GM18499 (cell line): ENCODE data around the gene RNASE11.
"Not testable (repeated sequence)": the region's sequence is repeated elsewhere in the genome, so short reads cannot be mapped to it uniquely, and the experiment has no call there.

Experiments
- ATAC-seq: cut with Tn5 transposase; IDR thresholded peaks from one replicate; pipeline ENCODE4 v1.9.1; 2021; ENCODE audit warnings: moderate number of reproducible peaks; ENCODE audit not compliant: insufficient read depth, unreplicated experiment

The RNASE11 gene

GRCh38 chr14:20583142-20583541 is 4.7 kb downstream of the RNASE11 start:
- ATAC-seq, result no peak

GRCh38 chr14:20580242-20580641 is 7.6 kb downstream of the RNASE11 start:
- no peak for ATAC-seq

DNA sequence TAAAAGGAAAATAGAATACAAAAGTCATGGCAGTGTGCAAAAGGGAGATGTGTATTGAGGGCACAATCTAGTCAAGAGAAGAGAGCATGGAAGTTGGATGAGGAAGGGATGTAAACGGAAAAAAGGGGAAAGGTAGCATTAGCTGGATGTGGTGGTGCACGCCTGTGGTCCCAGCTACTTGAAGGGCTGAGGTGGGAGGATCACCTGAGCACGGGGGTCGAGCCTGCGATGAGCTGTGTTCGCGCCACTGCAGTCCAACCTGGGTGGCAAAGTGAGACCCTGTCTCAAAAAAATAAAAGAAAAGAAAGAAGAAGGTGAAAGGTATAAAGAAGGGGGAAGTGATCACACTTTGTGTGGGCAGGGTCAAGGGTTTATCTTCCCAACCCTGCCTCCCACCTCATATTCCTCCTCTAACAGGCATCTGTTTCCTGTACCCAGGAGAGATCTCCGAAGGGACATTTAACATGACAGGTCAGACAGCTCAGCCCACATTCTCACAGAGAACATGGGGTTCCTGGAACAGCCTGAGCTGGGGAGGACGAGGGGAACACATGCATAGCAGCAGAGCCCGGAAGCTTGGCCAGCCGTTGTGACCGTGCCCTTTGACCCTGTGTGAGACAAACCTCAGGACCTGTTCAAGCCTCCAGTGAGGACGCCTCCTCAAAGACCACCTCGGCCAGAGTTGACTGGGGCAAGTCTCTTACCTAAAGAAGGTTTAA is 8.9 kb downstream of the RNASE11 start:
- ATAC-seq, result no peak

DNA sequence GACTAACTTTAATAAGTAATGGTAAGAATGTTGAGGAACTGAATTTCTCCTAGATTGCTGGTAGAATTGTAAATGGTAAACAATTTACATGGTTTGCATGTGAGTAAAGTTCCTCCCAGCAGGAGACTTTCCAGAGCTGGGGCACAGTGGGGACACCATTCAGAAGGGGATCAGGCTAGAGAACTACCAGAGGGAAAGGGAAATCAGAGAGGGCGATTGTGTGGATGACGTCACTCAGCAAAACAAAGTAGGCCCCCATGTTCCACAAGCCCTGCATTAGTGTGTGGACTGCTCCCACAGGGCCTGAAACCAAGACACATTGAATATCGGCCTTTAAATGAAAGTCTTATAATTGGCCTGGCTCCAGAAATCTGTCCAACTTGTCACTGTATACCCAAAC is 9.5 kb downstream of the RNASE11 start:
- ATAC-seq, result no peak

DNA sequence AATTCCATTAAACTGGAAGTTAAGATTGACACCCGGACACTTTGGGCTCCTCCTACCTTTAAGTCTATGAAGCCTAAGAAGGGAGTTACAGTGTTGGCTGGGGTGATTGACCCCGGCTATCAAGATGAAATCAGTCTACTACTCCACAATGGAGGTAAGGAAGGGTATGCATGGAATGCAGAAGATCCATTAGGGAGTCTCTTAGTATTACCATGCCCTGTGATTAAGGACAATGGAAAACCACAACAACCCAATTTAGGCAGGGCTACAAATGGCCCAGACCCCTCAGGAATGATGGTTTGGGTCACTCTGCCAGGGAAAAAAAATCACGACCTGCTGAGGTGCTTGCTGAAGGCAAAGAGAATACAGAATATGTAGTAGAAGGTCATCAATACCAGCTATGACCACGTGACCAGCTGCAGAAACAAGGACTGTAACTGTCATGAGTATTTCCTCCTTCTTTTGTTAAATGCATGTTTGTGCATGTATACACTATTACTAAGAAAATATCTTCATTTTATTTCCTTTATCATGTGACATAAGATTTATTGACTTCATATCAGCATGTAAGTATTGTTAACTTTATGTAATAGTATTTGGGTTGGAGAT is 15.3 kb downstream of the RNASE11 start:
- not testable (repeated sequence) for ATAC-seq

GRCh38 chr14:20570720-20571119 is 17.1 kb downstream of the RNASE11 start:
- ATAC-seq, result not testable (repeated sequence)

DNA sequence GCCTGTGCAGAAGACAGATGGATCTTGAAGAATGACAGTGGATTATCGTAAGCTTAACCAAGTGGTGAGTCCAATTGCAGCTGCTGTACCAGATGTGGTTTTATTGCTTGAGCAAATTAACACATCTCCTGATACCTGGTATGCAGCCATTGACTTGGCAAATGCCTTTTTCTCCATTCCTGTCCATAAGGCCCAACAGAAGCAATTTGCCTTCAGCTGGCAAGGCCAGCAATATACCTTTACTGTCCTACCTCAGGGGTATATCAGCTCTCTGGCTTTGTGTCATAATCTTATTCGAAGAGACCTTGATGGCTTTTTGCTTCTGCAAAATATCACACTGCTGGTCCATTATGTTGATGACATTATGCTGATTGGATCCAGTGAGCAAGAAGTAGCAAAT is 17.9 kb downstream of the RNASE11 start:
- not testable (repeated sequence) for ATAC-seq

- ATAC-seq, result no peak
Observed at GRCh38 chr14:20569066-20569465, 18.7 kb downstream of the RNASE11 start.

DNA sequence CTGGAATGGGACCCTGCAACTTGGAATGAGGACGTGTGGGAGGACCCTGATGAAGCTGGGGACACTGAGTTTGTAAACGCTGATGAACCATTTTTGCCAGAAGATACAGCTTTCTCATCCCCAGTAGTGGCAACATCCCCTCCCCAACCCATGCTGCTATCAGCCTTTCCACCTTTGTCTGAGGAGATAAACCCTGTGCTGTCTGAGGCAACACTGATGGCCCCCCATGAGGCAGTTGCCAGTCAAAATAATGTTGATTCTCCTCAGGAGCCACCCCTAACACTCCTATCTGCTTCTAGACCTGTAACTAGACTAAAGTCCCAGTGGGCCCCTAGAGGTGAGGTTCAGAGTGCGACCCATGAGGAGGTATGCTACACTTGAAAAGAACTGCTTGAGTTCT is 19.4 kb downstream of the RNASE11 start:
- no peak for ATAC-seq

- ATAC-seq, result not testable (repeated sequence)
Observed at GRCh38 chr14:20567199-20567598, 20.6 kb downstream of the RNASE11 start.

DNA sequence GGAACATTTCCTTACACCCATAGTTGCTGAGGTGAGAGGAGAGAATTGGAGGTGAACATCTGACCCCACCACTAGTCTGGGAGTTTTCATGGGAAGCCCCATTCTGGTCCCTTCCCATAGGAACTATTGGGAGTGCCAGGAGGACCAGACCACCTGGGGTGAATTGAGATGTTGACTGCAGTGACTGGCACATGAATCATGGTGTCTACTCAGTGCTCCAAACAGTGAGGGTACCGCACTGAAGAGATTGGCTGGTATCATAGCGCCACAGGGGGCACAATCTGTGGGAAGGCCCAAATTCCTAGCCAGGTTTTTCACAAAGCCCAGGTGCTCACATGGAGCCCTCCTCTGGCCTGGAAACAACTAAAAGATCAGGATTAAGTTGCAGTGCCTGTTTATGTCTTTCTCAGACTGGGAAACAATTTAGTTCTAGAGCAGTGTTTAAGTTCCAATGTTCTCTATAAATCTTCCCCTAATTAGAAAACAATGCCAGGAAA is 23.3 kb downstream of the RNASE11 start:
- ATAC-seq, result no peak

DNA sequence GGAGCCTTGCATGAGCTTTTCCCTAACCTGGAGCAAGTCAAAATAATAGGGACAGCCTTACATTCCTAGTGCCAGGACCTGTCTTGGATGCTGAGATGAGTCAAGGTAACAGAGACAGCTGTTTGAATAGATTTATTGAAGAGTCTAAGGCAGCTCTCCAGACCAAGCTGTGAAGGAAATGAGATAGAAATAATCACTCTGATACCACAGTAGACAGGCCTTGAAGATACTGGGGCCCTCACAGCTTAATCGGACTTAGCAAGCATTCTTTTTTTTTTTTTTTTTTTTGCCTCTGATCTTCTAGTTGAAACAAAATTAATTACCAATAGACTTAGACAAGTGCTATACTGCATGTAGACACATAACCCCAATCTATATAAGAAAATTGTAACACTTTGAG is 23.8 kb downstream of the RNASE11 start:
- ATAC-seq, result no peak

GRCh38 chr14:20560961-20561360 is 26.8 kb downstream of the RNASE11 start, which contains the start of gene RNASE9:
RNASE9 (minus strand) TSS chr14:20561047.
- ATAC-seq, result no peak

DNA sequence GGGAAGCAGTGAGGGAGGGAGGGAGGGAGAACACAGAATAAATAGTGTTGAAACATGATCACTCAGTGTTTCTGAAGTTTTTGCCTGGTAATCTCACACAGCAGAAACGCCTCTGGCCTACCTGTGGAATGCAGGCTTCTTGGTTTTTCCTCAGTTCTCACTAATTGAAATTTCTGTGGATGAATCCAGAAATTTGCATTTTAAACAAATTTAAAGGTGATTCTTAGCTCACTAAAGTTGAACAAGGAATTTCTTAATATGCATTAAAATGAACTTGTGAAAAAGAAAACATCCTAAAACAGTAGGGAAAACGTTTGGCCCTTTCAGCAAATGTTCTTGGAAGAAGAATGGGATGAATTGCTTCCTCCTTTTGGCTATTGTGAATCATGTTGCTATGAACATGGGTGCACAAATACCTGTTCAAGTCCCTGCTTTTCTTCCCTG is 28.3 kb downstream of the RNASE11 start:
- no peak for ATAC-seq

GRCh38 chr14:20557212-20557542 is 30.6 kb downstream of the RNASE11 start:
- ATAC-seq, result no peak

- ATAC-seq, result no peak
Observed at GRCh38 chr14:20556500-20557211, 31.1 kb downstream of the RNASE11 start.

GRCh38 chr14:20555845-20556244 is 32.0 kb downstream of the RNASE11 start:
- no peak for ATAC-seq

DNA sequence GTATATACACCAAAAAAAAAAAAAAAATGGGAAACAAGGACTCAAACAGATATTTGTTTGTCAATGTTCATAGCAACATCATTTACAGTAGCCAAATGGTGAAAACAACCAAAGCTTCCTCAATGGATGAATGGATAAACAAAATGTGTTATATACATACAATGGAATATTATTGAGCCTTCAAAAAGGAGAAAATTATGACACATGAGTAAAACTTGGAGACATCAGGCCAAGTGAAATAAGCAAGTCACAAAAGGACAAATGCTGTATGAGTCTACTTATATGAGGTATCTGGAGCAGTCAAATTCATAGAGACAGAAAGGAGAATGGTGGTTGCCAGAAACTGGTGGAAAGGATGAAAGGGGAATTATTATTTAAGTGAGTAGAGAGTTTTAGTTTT is 34.8 kb downstream of the RNASE11 start:
- ATAC-seq, result no peak

- ATAC-seq, result no peak
Observed at GRCh38 chr14:20551606-20552005, 36.2 kb downstream of the RNASE11 start.

DNA sequence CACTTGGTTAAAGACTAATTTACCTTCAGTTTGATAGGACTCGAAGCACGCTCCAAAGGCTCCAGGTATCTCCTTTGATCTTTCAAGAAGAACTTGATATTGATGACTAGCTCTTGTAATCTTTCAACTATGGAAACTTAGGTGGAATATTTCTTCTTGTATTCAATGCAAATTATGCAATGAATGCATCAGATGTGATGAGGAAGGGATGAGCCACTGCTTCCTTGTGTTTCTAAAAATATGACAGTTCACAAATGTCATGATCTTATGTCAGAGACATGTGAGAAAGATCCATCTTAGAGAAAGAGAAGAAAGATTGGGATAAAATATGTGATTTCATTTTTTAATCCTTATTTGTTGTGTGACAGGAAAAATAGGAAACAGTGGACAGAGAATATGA is 36.9 kb downstream of the RNASE11 start:
- no peak for ATAC-seq

DNA sequence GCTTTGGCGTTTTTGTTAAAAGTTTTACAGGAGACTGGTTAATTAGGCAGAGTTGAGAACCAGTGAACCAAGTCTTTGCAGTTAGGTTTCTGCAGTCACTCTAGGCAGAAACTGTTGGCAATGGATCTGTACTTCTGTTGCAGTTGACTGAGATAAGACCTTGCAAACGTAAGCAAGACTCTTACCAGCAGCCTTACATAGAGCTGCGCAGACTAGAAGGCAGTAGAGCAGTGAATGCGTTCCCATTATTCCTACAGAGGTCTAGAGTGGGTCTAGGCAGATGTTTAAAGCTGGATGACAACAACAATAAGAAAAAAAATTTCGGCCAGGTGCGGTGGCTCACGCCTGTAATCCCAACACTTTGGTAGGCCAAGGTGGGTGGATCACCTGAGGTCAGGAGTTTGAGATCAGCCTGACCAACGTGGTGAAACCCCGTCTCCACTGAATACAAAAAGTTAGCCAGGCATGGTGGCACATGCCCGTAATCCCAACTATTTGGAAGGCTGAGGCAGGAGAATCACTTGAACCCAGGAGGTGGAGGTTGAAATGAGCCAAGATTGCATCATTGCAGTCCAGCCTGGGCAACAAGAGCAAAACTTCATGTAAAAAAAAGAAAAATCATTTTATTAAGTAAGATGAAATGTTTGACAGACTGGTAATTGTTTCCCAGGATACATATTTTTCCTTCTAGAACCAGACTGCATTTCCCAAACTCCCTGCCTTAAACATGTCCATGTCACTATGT is 39.2 kb downstream of the RNASE11 start:
- no peak for ATAC-seq
